Neural cell (in vitro differentiated cells): ENCODE results near the gene TMCC1. TPM values are rescaled to one million over a fixed set of nuclear protein-coding genes. Genes with fewer than 3 reads are reported as not detected.

ENCODE experiments used
- H2AFZ ChIP-seq: fragments of 200-600, 300-800 bp; sonication (generic), shearing (Covaris generic); 2 replicates; pipeline ENCODE4 v1.6.0; 2014; ENCODE audit warnings: low read depth, mild to moderate bottlenecking, antibody characterized with exemption, low read length, moderate library complexity
- H3F3A ChIP-seq: fragments of 200-600 bp; shearing (Covaris generic); 2 replicates; pipeline ENCODE4 v1.6.1; 2016; ENCODE audit warnings: mild to moderate bottlenecking, moderate library complexity, mixed read lengths, antibody characterized with exemption, low read length; ENCODE audit not compliant: insufficient read depth, poor library complexity, severe bottlenecking
- H3K27ac ChIP-seq: fragments of 200-600, 300-800 bp; sonication (generic), shearing (Covaris generic); 2 replicates; pipeline ENCODE4 v1.5.1; 2014; ENCODE audit warnings: mild to moderate bottlenecking, low read length, moderate library complexity
- H3K27me3 ChIP-seq: fragments of 300-800, 200-600 bp; sonication (generic), shearing (Covaris generic); 2 replicates; pipeline ENCODE4 v1.6.0; 2014; ENCODE audit warnings: mild to moderate bottlenecking, low read depth, low read length, moderate library complexity; ENCODE audit not compliant: insufficient read depth
- H3K36me3 ChIP-seq: fragments of 300-800, 200-600 bp; sonication (generic), shearing (Covaris generic); 2 replicates; pipeline ENCODE4 v1.5.1; 2014; ENCODE audit warnings: mild to moderate bottlenecking, antibody characterized with exemption, low read length, moderate library complexity; ENCODE audit not compliant: insufficient read depth
- H3K4me2 ChIP-seq: fragments of 300-800, 200-600 bp; sonication (generic), shearing (Covaris generic); 2 replicates; pipeline ENCODE4 v1.6.0; 2014; ENCODE audit warnings: mild to moderate bottlenecking, low read length
- H3K4me3 ChIP-seq: fragments of 300-800, 200-600 bp; sonication (generic), shearing (Covaris generic); 2 replicates; pipeline ENCODE4 v1.5.1; 2014; ENCODE audit warnings: mild to moderate bottlenecking, low read length, moderate library complexity
- H3K79me2 ChIP-seq: fragments of 200-600 bp; shearing (Covaris generic); replicated peaks from 2 replicates; pipeline ENCODE4 v1.6.0; 2014; ENCODE audit warnings: mild to moderate bottlenecking, low read length, moderate library complexity; ENCODE audit not compliant: insufficient read depth
- H3K9ac ChIP-seq: fragments of 300-800, 200-600 bp; sonication (generic), shearing (Covaris generic); 2 replicates; pipeline ENCODE4 v1.6.1; 2016; ENCODE audit warnings: mild to moderate bottlenecking, low read length, mixed read lengths
- H3K9me2 ChIP-seq: fragments of 200-600 bp; shearing (Covaris generic); 2 replicates; pipeline ENCODE4 v1.6.1; 2016; ENCODE audit warnings: mild to moderate bottlenecking, low read length, mixed read lengths; ENCODE audit not compliant: insufficient read depth
- H3K9me3 ChIP-seq: fragments of 200-600, 300-800 bp; sonication (generic), shearing (Covaris generic); 2 replicates; pipeline ENCODE4 v1.6.1; 2016; ENCODE audit warnings: mild to moderate bottlenecking, mixed run types, low read length, moderate library complexity, mixed read lengths
- H4K20me1 ChIP-seq: fragments of 200-600 bp; shearing (Covaris generic); 2 replicates; pipeline ENCODE4 v1.6.1; 2016; ENCODE audit warnings: mild to moderate bottlenecking, mixed run types; ENCODE audit not compliant: insufficient read depth
- CTCF ChIP-seq: fragments of 450-650 bp; IDR thresholded peaks from 2 replicates; pipeline ENCODE4 v1.5.1; 2014; ENCODE audit warnings: antibody characterized with exemption, mild to moderate bottlenecking, moderate library complexity; ENCODE audit not compliant: poor library complexity, severe bottlenecking
- EP300 ChIP-seq: fragments of 450-650 bp; conservative IDR thresholded peaks from 2 replicates; pipeline ENCODE4 v1.6.1; 2014; ENCODE audit warnings: antibody characterized with exemption, mild to moderate bottlenecking, moderate library complexity; ENCODE audit not compliant: poor library complexity, severe bottlenecking
- EZH2 ChIP-seq: fragments of 200-600, 300-800 bp; shearing (Covaris generic), sonication (generic); IDR thresholded peaks from 2 replicates; pipeline ENCODE4 v1.6.1; 2014; ENCODE audit warnings: antibody characterized with exemption, low read length, borderline replicate concordance, mild to moderate bottlenecking; ENCODE audit not compliant: insufficient read depth, poor library complexity, severe bottlenecking
- MXI1 ChIP-seq: fragments of 450-650 bp; conservative IDR thresholded peaks from 2 replicates; pipeline ENCODE4 v1.6.1; 2014; ENCODE audit warnings: antibody characterized with exemption, mild to moderate bottlenecking; ENCODE audit not compliant: poor library complexity, severe bottlenecking
- POLR2AphosphoS5 ChIP-seq: IDR thresholded peaks from 2 replicates; pipeline ENCODE4 v1.6.1; 2012
- RAD21 ChIP-seq: fragments of 450-650 bp; conservative IDR thresholded peaks from 2 replicates; pipeline ENCODE4 v1.6.1; 2014; ENCODE audit warnings: antibody characterized with exemption, mild to moderate bottlenecking, moderate library complexity
- SMC3 ChIP-seq: fragments of 450-650 bp; conservative IDR thresholded peaks from 2 replicates; pipeline ENCODE4 v1.6.1; 2014; ENCODE audit warnings: antibody characterized with exemption, mild to moderate bottlenecking, moderate library complexity; ENCODE audit not compliant: poor library complexity
- TAF1 ChIP-seq: IDR thresholded peaks from 2 replicates; pipeline ENCODE4 v1.6.1; 2012; ENCODE audit warnings: low read depth
- polyA plus RNA-seq: library from polyadenylated mRNA; depleted of rRNA; stranded (reverse); fragments of >200 nt; gene quantifications from 2 replicates; pipeline ENCODE4 v1.2.3, GENCODE V29; 2014
- TF ChIP-seq, protein P1 (sequence below): IDR thresholded peaks from 2 replicates; pipeline ENCODE4 v1.6.1; 2012; ENCODE audit warnings: borderline replicate concordance

TMCC1 gene
- polyA plus RNA-seq, 1 donor from 2014 or later = 25.0 TPM

DNA sequence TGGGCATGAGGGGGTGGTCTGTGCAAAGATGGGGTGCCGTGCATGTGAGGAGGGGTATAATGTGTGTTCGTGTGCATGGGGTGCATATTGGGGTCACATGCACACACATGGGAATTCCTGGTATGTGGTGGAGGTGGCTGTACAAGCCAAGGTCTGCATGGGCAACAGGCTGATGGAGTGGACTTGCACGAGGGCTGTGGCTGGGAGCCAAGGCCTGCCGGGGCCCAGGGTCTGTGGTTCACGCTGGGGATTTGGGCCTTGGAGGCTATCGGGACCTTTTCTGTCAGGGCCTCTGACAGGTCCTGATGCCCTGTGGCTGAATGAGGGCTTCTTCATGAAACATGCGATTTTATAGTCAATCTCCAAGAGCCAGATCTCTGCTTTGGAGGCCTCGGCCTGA is 277.2 kb downstream of the TMCC1 start:
- no peaks in the 10 kb centered on the region for H3K79me2 ChIP-seq
- no peak overlapping the region for H3K9ac ChIP-seq
- H3K4me3 ChIP-seq = no peak overlapping the region
- H4K20me1 ChIP-seq = no peaks in the 10 kb centered on the region
- no peaks in the 10 kb centered on the region for H3K27me3 ChIP-seq
- no peaks in the 10 kb centered on the region for H3K9me2 ChIP-seq
- H3F3A ChIP-seq = no peaks in the 10 kb centered on the region
- no peaks in the 10 kb centered on the region for H3K36me3 ChIP-seq
- no peaks in the 10 kb centered on the region for H3K9me3 ChIP-seq
- H2AFZ ChIP-seq = no peak overlapping the region
- TF ChIP-seq, protein P1, sequence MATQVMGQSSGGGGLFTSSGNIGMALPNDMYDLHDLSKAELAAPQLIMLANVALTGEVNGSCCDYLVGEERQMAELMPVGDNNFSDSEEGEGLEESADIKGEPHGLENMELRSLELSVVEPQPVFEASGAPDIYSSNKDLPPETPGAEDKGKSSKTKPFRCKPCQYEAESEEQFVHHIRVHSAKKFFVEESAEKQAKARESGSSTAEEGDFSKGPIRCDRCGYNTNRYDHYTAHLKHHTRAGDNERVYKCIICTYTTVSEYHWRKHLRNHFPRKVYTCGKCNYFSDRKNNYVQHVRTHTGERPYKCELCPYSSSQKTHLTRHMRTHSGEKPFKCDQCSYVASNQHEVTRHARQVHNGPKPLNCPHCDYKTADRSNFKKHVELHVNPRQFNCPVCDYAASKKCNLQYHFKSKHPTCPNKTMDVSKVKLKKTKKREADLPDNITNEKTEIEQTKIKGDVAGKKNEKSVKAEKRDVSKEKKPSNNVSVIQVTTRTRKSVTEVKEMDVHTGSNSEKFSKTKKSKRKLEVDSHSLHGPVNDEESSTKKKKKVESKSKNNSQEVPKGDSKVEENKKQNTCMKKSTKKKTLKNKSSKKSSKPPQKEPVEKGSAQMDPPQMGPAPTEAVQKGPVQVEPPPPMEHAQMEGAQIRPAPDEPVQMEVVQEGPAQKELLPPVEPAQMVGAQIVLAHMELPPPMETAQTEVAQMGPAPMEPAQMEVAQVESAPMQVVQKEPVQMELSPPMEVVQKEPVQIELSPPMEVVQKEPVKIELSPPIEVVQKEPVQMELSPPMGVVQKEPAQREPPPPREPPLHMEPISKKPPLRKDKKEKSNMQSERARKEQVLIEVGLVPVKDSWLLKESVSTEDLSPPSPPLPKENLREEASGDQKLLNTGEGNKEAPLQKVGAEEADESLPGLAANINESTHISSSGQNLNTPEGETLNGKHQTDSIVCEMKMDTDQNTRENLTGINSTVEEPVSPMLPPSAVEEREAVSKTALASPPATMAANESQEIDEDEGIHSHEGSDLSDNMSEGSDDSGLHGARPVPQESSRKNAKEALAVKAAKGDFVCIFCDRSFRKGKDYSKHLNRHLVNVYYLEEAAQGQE = no peak
- TF ChIP-seq EP300 = no peak
- no peak for TF ChIP-seq MXI1
- TF ChIP-seq CTCF = no peak
- TF ChIP-seq POLR2AphosphoS5 = no peak
- TF ChIP-seq RAD21 = no peak
- no peak for TF ChIP-seq TAF1
- TF ChIP-seq EZH2 = no peak
- TF ChIP-seq SMC3 = no peak
- no peak overlapping the region for H3K27ac ChIP-seq
- H3K4me2 ChIP-seq = no peak overlapping the region

- Histone ChIP-seq H3K4me3 (no peak overlapping the region), H2AFZ (no peak overlapping the region), H3K79me2 (no peaks in the 10 kb centered on the region), H4K20me1 (no peaks in the 10 kb centered on the region), H3K9me2 (no peaks in the 10 kb centered on the region), H3K27me3 (no peaks in the 10 kb centered on the region), H3K36me3 (no peaks in the 10 kb centered on the region), H3K9me3 (no peaks in the 10 kb centered on the region), H3K27ac (no peak overlapping the region), H3K9ac (no peak overlapping the region), H3F3A (no peaks in the 10 kb centered on the region), H3K4me2 (no peak overlapping the region)
- TF ChIP-seq EP300 (no peak), TAF1 (no peak)
Measured at GRCh38 chr3:129615751-129616281, 277.7 kb downstream of the TMCC1 start.

- no peak overlapping the region for H3K4me3 ChIP-seq
- H4K20me1 ChIP-seq = no peaks in the 10 kb centered on the region
- H3K4me2 ChIP-seq = no peak overlapping the region
- H2AFZ ChIP-seq = no peak overlapping the region
- H3K27ac ChIP-seq = no peak overlapping the region
- no peak overlapping the region for H3K9ac ChIP-seq
- H3K79me2 ChIP-seq = no peaks in the 10 kb centered on the region
- H3F3A ChIP-seq = no peaks in the 10 kb centered on the region
- H3K9me3 ChIP-seq = no peaks in the 10 kb centered on the region
- no peaks in the 10 kb centered on the region for H3K36me3 ChIP-seq
- no peak for TF ChIP-seq TAF1
- TF ChIP-seq EZH2 = no peak
- no peak for TF ChIP-seq MXI1
- no peak for TF ChIP-seq RAD21
- TF ChIP-seq, protein P1 = no peak
- TF ChIP-seq SMC3 = no peak
- TF ChIP-seq CTCF = no peak
- no peak for TF ChIP-seq EP300
- no peak for TF ChIP-seq POLR2AphosphoS5
- H3K27me3 ChIP-seq = no peaks in the 10 kb centered on the region
- no peaks in the 10 kb centered on the region for H3K9me2 ChIP-seq
Measured at GRCh38 chr3:129614927-129615363, 278.6 kb downstream of the TMCC1 start.
